Muscle layer of colon (tissue), 2 donors: ENCODE data around the gene THAP10.
"Not testable (repeated sequence)": the region's sequence is repeated elsewhere in the genome, so short reads cannot be mapped to it uniquely, and the experiment has no call there.

Experiments used
- H3K27ac ChIP-seq: one replicate; pipeline ENCODE4 v1.7.0; 2013; ENCODE audit warnings: low read depth, mild to moderate bottlenecking, low read length, moderate library complexity
- H3K27me3 ChIP-seq, 2 donors: one replicate each; pipeline ENCODE4 v1.7.0; 2013; ENCODE audit warnings: low read length in 2 of 2, mild to moderate bottlenecking in 2 of 2; ENCODE audit not compliant: insufficient read depth in 2 of 2, control insufficient read depth in 1 of 2
- H3K36me3 ChIP-seq: one replicate; pipeline ENCODE4 v1.7.0; 2013; ENCODE audit warnings: mild to moderate bottlenecking, low read length; ENCODE audit not compliant: insufficient read depth
- H3K4me1 ChIP-seq: one replicate; pipeline ENCODE4 v1.7.0; 2013; ENCODE audit warnings: mild to moderate bottlenecking, low read length; ENCODE audit not compliant: insufficient read depth
- H3K4me3 ChIP-seq, 2 donors: one replicate each; pipeline ENCODE4 v1.7.0; 2013; ENCODE audit warnings: low read length in 2 of 2, low read depth in 1 of 2, mild to moderate bottlenecking in 1 of 2, moderate library complexity in 1 of 2
- H3K9ac ChIP-seq: one replicate; pipeline ENCODE4 v1.7.0; 2013; ENCODE audit warnings: low read length
- H3K9me3 ChIP-seq: one replicate; pipeline ENCODE4 v1.7.0; 2013; ENCODE audit warnings: mild to moderate bottlenecking, low read length
- donor health status: abdominal sarcoma.
- donor health status: Adenocarcinoma of cecum.

THAP10 gene

GRCh38 chr15:70892002-70892911 is at the start of gene THAP10, which contains the start of gene LRRC49:
Gene THAP10, minus strand, starts transcription at chr15:70892433. Its CDS starts 161 bp downstream, at chr15:70892272.
Gene LRRC49, plus strand, starts transcription at chr15:70892826. Its CDS starts 69 bp downstream, at chr15:70892895.
- peak within 1 kb of the TSS; percentile 62 to 96 for H3K4me3 ChIP-seq
- peak within 1 kb of the TSS; percentile 58 for H3K9ac ChIP-seq
- peaks cover 5% of the 10 kb centered on the region for H3K36me3 ChIP-seq
- H3K27me3 ChIP-seq: no peaks in the 10 kb centered on the region
- peak within 1 kb of the TSS; percentile 62 for H3K27ac ChIP-seq
- peaks cover 17% of the 10 kb centered on the region for H3K4me1 ChIP-seq
- H3K9me3 ChIP-seq: no peaks in the 10 kb centered on the region

GRCh38 chr15:70936326-70936725 is 44.1 kb upstream of the THAP10 start:
- Histone ChIP-seq H3K9me3 (no peaks in the 10 kb centered on the region), H3K4me3 (no peak overlapping the region), H3K4me1 (no peaks in the 10 kb centered on the region), H3K9ac (no peak overlapping the region), H3K36me3 (no peaks in the 10 kb centered on the region), H3K27ac (no peak overlapping the region), H3K27me3 (no peaks in the 10 kb centered on the region)

- no peak overlapping the region for H3K4me3 ChIP-seq
- no peaks in the 10 kb centered on the region for H3K27me3 ChIP-seq
- no peak overlapping the region for H3K9ac ChIP-seq
- H3K9me3 ChIP-seq: no peaks in the 10 kb centered on the region
- no peaks in the 10 kb centered on the region for H3K36me3 ChIP-seq
- H3K4me1 ChIP-seq: no peaks in the 10 kb centered on the region
- no peak overlapping the region for H3K27ac ChIP-seq
Observed at GRCh38 chr15:70935631-70936030, 43.4 kb upstream of the THAP10 start.

GRCh38 chr15:70933411-70933810 is 41.2 kb upstream of the THAP10 start:
- Histone ChIP-seq H3K27ac (no peak overlapping the region), H3K27me3 (no peaks in the 10 kb centered on the region), H3K9me3 (no peaks in the 10 kb centered on the region), H3K4me1 (no peaks in the 10 kb centered on the region), H3K36me3 (no peaks in the 10 kb centered on the region), H3K4me3 (no peak overlapping the region), H3K9ac (no peak overlapping the region)

- Histone ChIP-seq H3K4me3 (no peak overlapping the region), H3K9ac (no peak overlapping the region), H3K36me3 (no peaks in the 10 kb centered on the region), H3K9me3 (no peaks in the 10 kb centered on the region), H3K4me1 (no peaks in the 10 kb centered on the region), H3K27ac (no peak overlapping the region), H3K27me3 (no peaks in the 10 kb centered on the region)
Observed at GRCh38 chr15:70932397-70932796, 40.2 kb upstream of the THAP10 start.

GRCh38 chr15:70931821-70932220 is 39.6 kb upstream of the THAP10 start:
- Histone ChIP-seq H3K9me3 (no peaks in the 10 kb centered on the region), H3K27ac (no peak overlapping the region), H3K27me3 (no peaks in the 10 kb centered on the region), H3K4me3 (no peak overlapping the region), H3K9ac (no peak overlapping the region), H3K4me1 (no peaks in the 10 kb centered on the region), H3K36me3 (no peaks in the 10 kb centered on the region)

GRCh38 chr15:70926914-70927313 is 34.7 kb upstream of the THAP10 start:
- H3K27me3 ChIP-seq, H3K27ac ChIP-seq, H3K4me1 ChIP-seq, H3K36me3 ChIP-seq, H3K9me3 ChIP-seq, H3K9ac ChIP-seq, H3K4me3 ChIP-seq: not testable (repeated sequence)

- no peak overlapping the region for H3K27ac ChIP-seq
- H3K36me3 ChIP-seq: no peaks in the 10 kb centered on the region
- H3K9ac ChIP-seq: no peak overlapping the region
- H3K4me3 ChIP-seq: no peak overlapping the region
- no peaks in the 10 kb centered on the region for H3K9me3 ChIP-seq
- no peaks in the 10 kb centered on the region for H3K27me3 ChIP-seq
- H3K4me1 ChIP-seq: no peaks in the 10 kb centered on the region
Observed at GRCh38 chr15:70923311-70924080, 31.3 kb upstream of the THAP10 start.

- no peaks in the 10 kb centered on the region for H3K4me1 ChIP-seq
- H3K4me3 ChIP-seq: no peak overlapping the region
- no peaks in the 10 kb centered on the region for H3K27me3 ChIP-seq
- no peak overlapping the region for H3K9ac ChIP-seq
- H3K27ac ChIP-seq: no peak overlapping the region
- no peaks in the 10 kb centered on the region for H3K36me3 ChIP-seq
- no peaks in the 10 kb centered on the region for H3K9me3 ChIP-seq
Observed at GRCh38 chr15:70922119-70922518, 29.9 kb upstream of the THAP10 start.

GRCh38 chr15:70920981-70921696 is 28.9 kb upstream of the THAP10 start:
- H3K27me3 ChIP-seq: no peaks in the 10 kb centered on the region
- no peaks in the 10 kb centered on the region for H3K36me3 ChIP-seq
- H3K9me3 ChIP-seq: no peaks in the 10 kb centered on the region
- H3K27ac ChIP-seq: no peak overlapping the region
- H3K4me3 ChIP-seq: no peak overlapping the region
- no peaks in the 10 kb centered on the region for H3K4me1 ChIP-seq
- no peak overlapping the region for H3K9ac ChIP-seq

GRCh38 chr15:70917955-70918354 is 25.7 kb upstream of the THAP10 start:
- no peaks in the 10 kb centered on the region for H3K4me1 ChIP-seq
- no peak overlapping the region for H3K9ac ChIP-seq
- H3K27ac ChIP-seq: no peak overlapping the region
- no peaks in the 10 kb centered on the region for H3K36me3 ChIP-seq
- H3K27me3 ChIP-seq: no peaks in the 10 kb centered on the region
- no peaks in the 10 kb centered on the region for H3K9me3 ChIP-seq
- no peak overlapping the region for H3K4me3 ChIP-seq
